WTC11 (cell line): ENCODE data around the gene GALNTL6.

Experiments used
- ESRRA ChIP-seq: sonication (generic); formaldehyde crosslinking; IDR thresholded peaks from 2 replicates; pipeline ENCODE4 v1.8.1; 2022; ENCODE audit warnings: mild to moderate bottlenecking, missing genetic modification reagents, borderline replicate concordance
- TEAD4 ChIP-seq: sonication (generic); formaldehyde crosslinking; IDR thresholded peaks from 2 replicates; pipeline ENCODE4 v1.8.0; 2022; ENCODE audit warnings: mild to moderate bottlenecking, missing genetic modification reagents
- TF ChIP-seq, protein P1 (sequence below): fragments of 200-600 bp; IDR thresholded peaks from 2 replicates; pipeline ENCODE4 v1.8.0; 2022; ENCODE audit warnings: antibody characterized with exemption
- TF ChIP-seq, protein P2 (sequence below): sonication (generic); formaldehyde crosslinking; IDR thresholded peaks from 2 replicates; pipeline ENCODE4 v1.8.1; 2022; ENCODE audit warnings: mild to moderate bottlenecking, moderate library complexity, missing genetic modification reagents
- TF ChIP-seq, protein P3 (sequence below): sonication (generic); formaldehyde crosslinking; IDR thresholded peaks from 2 replicates; pipeline ENCODE4 v1.8.0; 2022; ENCODE audit warnings: mild to moderate bottlenecking, missing genetic modification reagents

DNA sequence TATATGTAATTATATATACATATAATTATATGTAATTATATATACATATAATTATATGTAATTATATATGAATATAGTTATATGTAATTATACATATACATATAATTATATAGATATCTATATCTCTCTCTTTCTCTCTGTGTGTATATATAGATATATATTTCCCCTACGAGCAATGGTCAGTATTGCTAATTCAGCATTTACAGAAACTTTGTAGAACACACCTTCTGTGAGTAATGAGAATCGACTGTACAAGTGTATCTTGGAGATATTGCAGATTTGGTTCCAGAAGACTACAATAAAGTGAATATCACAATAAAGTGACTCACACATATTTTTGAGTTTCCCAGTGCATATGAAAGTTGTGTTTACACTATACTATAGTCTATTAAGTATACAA, 33.7 kb downstream of the GALNTL6 start:
- TF ChIP-seq ESRRA (no peak), TEAD4 (no peak)
- TF ChIP-seq, protein P1, sequence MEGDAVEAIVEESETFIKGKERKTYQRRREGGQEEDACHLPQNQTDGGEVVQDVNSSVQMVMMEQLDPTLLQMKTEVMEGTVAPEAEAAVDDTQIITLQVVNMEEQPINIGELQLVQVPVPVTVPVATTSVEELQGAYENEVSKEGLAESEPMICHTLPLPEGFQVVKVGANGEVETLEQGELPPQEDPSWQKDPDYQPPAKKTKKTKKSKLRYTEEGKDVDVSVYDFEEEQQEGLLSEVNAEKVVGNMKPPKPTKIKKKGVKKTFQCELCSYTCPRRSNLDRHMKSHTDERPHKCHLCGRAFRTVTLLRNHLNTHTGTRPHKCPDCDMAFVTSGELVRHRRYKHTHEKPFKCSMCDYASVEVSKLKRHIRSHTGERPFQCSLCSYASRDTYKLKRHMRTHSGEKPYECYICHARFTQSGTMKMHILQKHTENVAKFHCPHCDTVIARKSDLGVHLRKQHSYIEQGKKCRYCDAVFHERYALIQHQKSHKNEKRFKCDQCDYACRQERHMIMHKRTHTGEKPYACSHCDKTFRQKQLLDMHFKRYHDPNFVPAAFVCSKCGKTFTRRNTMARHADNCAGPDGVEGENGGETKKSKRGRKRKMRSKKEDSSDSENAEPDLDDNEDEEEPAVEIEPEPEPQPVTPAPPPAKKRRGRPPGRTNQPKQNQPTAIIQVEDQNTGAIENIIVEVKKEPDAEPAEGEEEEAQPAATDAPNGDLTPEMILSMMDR: no peak
- TF ChIP-seq, protein P2, sequence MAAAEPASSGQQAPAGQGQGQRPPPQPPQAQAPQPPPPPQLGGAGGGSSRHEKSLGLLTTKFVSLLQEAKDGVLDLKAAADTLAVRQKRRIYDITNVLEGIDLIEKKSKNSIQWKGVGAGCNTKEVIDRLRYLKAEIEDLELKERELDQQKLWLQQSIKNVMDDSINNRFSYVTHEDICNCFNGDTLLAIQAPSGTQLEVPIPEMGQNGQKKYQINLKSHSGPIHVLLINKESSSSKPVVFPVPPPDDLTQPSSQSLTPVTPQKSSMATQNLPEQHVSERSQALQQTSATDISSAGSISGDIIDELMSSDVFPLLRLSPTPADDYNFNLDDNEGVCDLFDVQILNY (CRISPR knock-in tag): no peak
- TF ChIP-seq, protein P3, sequence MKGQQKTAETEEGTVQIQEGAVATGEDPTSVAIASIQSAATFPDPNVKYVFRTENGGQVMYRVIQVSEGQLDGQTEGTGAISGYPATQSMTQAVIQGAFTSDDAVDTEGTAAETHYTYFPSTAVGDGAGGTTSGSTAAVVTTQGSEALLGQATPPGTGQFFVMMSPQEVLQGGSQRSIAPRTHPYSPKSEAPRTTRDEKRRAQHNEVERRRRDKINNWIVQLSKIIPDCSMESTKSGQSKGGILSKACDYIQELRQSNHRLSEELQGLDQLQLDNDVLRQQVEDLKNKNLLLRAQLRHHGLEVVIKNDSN: no peak
